Neural cell (in vitro differentiated cells): ENCODE results near the gene IER5L.
A peak's percentile ranks its signal among the peaks of the same experiment; 100 is the strongest.

ENCODE experiments used
- EZH2 ChIP-seq: fragments of 200-600, 300-800 bp; shearing (Covaris generic), sonication (generic); IDR thresholded peaks from 2 replicates; pipeline ENCODE4 v1.6.1; 2014; ENCODE audit warnings: antibody characterized with exemption, low read length, borderline replicate concordance, mild to moderate bottlenecking; ENCODE audit not compliant: insufficient read depth, poor library complexity, severe bottlenecking
- MXI1 ChIP-seq: fragments of 450-650 bp; conservative IDR thresholded peaks from 2 replicates; pipeline ENCODE4 v1.6.1; 2014; ENCODE audit warnings: antibody characterized with exemption, mild to moderate bottlenecking; ENCODE audit not compliant: poor library complexity, severe bottlenecking
- POLR2AphosphoS5 ChIP-seq: IDR thresholded peaks from 2 replicates; pipeline ENCODE4 v1.6.1; 2012
- SMC3 ChIP-seq: fragments of 450-650 bp; conservative IDR thresholded peaks from 2 replicates; pipeline ENCODE4 v1.6.1; 2014; ENCODE audit warnings: antibody characterized with exemption, mild to moderate bottlenecking, moderate library complexity; ENCODE audit not compliant: poor library complexity
- TF ChIP-seq, protein P1 (sequence below): fragments of 450-650 bp; IDR thresholded peaks from 2 replicates; pipeline ENCODE4 v1.5.1; 2014; ENCODE audit warnings: antibody characterized with exemption, mild to moderate bottlenecking, moderate library complexity; ENCODE audit not compliant: poor library complexity, severe bottlenecking

DNA sequence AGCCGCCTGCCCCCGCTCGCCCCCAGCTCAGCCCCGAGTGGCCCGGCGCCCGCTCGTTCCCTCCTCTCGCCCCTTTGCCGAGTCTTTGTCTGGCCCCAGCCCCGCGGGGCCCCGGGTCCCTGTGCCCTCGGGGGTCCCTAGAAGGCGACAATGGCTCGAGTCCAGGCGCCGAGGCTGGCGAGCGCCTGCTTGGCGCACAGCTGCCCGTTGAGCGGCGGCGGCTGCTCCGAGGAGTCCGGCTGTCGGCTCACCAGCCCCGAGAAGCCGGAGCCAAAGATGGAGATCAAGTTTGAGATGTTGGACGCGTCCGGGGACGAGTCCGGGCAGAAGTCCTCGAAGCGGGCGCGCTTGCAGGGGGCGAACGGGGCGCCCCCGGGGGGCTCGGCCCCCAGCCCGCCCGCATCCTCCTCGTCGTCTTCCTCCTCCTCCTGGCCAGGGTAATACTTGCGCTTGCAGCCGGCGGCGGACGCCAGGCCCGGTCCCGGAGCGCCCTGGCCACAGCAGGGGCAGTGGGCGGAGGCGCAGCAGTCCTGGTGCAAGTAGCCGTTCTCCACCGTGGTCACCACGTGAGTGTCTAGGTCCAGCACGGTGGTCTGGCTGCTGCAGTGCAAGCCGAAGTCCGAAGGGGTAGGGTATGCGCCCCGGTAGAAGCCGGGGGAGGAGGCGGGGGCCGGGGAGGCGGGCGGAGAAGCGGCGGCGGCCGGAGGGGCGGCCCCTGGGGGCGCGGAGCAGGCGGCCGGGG, 1.2 kb downstream of the IER5L start:
- TF ChIP-seq POLR2AphosphoS5 (peak; percentile 34), MXI1 (no peak), SMC3 (no peak), EZH2 (no peak)
- TF ChIP-seq, protein P1, sequence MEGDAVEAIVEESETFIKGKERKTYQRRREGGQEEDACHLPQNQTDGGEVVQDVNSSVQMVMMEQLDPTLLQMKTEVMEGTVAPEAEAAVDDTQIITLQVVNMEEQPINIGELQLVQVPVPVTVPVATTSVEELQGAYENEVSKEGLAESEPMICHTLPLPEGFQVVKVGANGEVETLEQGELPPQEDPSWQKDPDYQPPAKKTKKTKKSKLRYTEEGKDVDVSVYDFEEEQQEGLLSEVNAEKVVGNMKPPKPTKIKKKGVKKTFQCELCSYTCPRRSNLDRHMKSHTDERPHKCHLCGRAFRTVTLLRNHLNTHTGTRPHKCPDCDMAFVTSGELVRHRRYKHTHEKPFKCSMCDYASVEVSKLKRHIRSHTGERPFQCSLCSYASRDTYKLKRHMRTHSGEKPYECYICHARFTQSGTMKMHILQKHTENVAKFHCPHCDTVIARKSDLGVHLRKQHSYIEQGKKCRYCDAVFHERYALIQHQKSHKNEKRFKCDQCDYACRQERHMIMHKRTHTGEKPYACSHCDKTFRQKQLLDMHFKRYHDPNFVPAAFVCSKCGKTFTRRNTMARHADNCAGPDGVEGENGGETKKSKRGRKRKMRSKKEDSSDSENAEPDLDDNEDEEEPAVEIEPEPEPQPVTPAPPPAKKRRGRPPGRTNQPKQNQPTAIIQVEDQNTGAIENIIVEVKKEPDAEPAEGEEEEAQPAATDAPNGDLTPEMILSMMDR = peak; percentile 4
